NCI-H2196 treated with DMSO at 0.1 percent for 48 hours (cell line): ENCODE data around the gene SYT1.
"Not testable (repeated sequence)": the region's sequence is repeated elsewhere in the genome, so short reads cannot be mapped to it uniquely, and the experiment has no call there.

ENCODE experiments used
- DNase-seq: peaks from one replicate; lab custom pipeline; 2025; ENCODE audit not compliant: unreplicated experiment; lab: John Stamatoyannopoulos, UW

SYT1 gene

GRCh38 chr12:79203058-79203647 lies 338.6 kb downstream of the SYT1 start:
- DNase-seq = no peak

GRCh38 chr12:79206871-79207270 lies 342.3 kb downstream of the SYT1 start:
- DNase-seq = no peak

GRCh38 chr12:79210403-79210802 lies 345.8 kb downstream of the SYT1 start:
- not testable (repeated sequence) for DNase-seq

- DNase-seq = no peak
Measured at GRCh38 chr12:79217306-79217705, 352.7 kb downstream of the SYT1 start.

- DNase-seq = no peak
Measured at GRCh38 chr12:79223210-79223609, 358.6 kb downstream of the SYT1 start.

- DNase-seq = no peak
Measured at GRCh38 chr12:79223761-79224160, 359.2 kb downstream of the SYT1 start.

- DNase-seq = no peak
Measured at GRCh38 chr12:79227091-79227490, 362.5 kb downstream of the SYT1 start.

- DNase-seq = no peak
Measured at GRCh38 chr12:79227646-79228045, 363.1 kb downstream of the SYT1 start.

GRCh38 chr12:79233341-79233781 lies 368.8 kb downstream of the SYT1 start:
- DNase-seq = no peak

- no peak for DNase-seq
Measured at GRCh38 chr12:79236920-79237319, 372.3 kb downstream of the SYT1 start.

- no peak for DNase-seq
Measured at GRCh38 chr12:79238246-79238645, 373.7 kb downstream of the SYT1 start.

- no peak for DNase-seq
Measured at GRCh38 chr12:79247494-79247893, 382.9 kb downstream of the SYT1 start.

GRCh38 chr12:79250186-79250585 lies 385.6 kb downstream of the SYT1 start:
- no peak for DNase-seq

GRCh38 chr12:79250960-79251755 lies 386.6 kb downstream of the SYT1 start:
- DNase-seq = no peak

- DNase-seq = no peak
Measured at GRCh38 chr12:79252358-79253075, 387.9 kb downstream of the SYT1 start.

- DNase-seq = no peak
Measured at GRCh38 chr12:79255288-79255687, 390.7 kb downstream of the SYT1 start.

- no peak for DNase-seq
Measured at GRCh38 chr12:79260923-79261322, 396.3 kb downstream of the SYT1 start.

GRCh38 chr12:79262938-79263337 lies 398.4 kb downstream of the SYT1 start:
- no peak for DNase-seq

- no peak for DNase-seq
Measured at GRCh38 chr12:79266343-79267144, 402.0 kb downstream of the SYT1 start.

- DNase-seq = no peak
Measured at GRCh38 chr12:79267580-79267979, 403.0 kb downstream of the SYT1 start.

GRCh38 chr12:79274501-79275064 lies 410.0 kb downstream of the SYT1 start:
- no peak for DNase-seq
